ENCODE measurements around the gene FIGLA.
"Not testable (repeated sequence)": the region's sequence is repeated elsewhere in the genome, so short reads cannot be mapped to it uniquely, and the experiment has no call there.

Gene FIGLA

GRCh38 chr2:70743068-70743467 lies 47.4 kb downstream of the FIGLA start:
- no peak for DNase-seq

- DNase-seq: not testable (repeated sequence)
Observed at GRCh38 chr2:70739492-70739891, 51.0 kb downstream of the FIGLA start.

- no peak for DNase-seq
Observed at GRCh38 chr2:70738159-70738558, 52.3 kb downstream of the FIGLA start.

GRCh38 chr2:70735071-70735470 lies 55.4 kb downstream of the FIGLA start:
- no peak for DNase-seq

- DNase-seq: no peak
Observed at GRCh38 chr2:70733646-70734180, 56.7 kb downstream of the FIGLA start.

- DNase-seq: no peak
Observed at GRCh38 chr2:70732766-70733645, 57.4 kb downstream of the FIGLA start.

GRCh38 chr2:70730730-70731129 lies 59.7 kb downstream of the FIGLA start:
- no peak for DNase-seq

- DNase-seq: no peak
Observed at GRCh38 chr2:70729647-70730046, 60.8 kb downstream of the FIGLA start.

GRCh38 chr2:70728128-70728527 lies 62.3 kb downstream of the FIGLA start:
- no peak for DNase-seq

Measured in CD4-positive, alpha-beta T cell treated with Interleukin-12 subunit alpha and Interleukin-12 subunit beta, for 1 hour (primary cell).